GM20000 (cell line): ENCODE measurements around the gene ZYX.

ENCODE experiments used
- DNase-seq: peaks from one replicate; pipeline ENCODE4 v3.0.0; 2012; ENCODE audit warnings: low spot score
- CTCF ChIP-seq: IDR thresholded peaks from 2 replicates; pipeline ENCODE4 v1.5.1; 2012; ENCODE audit warnings: mild to moderate bottlenecking, control low read depth; ENCODE audit errors: extremely low read depth, missing control alignments

The ZYX gene

GRCh38 chr7:143434660-143435059, 53.5 kb downstream of the ZYX start:
- no peak for TF ChIP-seq CTCF
- DNase-seq: no peak

GRCh38 chr7:143435266-143435665, 54.1 kb downstream of the ZYX start:
- no peak for DNase-seq
- TF ChIP-seq CTCF: no peak

GRCh38 chr7:143436325-143436946, 55.3 kb downstream of the ZYX start:
- no peak for TF ChIP-seq CTCF
- DNase-seq: no peak

- no peak for TF ChIP-seq CTCF
- no peak for DNase-seq
These were observed 56.4 kb downstream of the ZYX start for GRCh38 chr7:143437578-143437977.

GRCh38 chr7:143439866-143440265, 58.7 kb downstream of the ZYX start:
- no peak for DNase-seq
- no peak for TF ChIP-seq CTCF
